ENCODE measurements around the gene IKZF1. TPM values are rescaled to one million over a fixed set of nuclear protein-coding genes. Genes with fewer than 3 reads are reported as not detected.

IKZF1 gene
- total RNA-seq, 1 donor from 2014 or later: 8.5 TPM

DNA sequence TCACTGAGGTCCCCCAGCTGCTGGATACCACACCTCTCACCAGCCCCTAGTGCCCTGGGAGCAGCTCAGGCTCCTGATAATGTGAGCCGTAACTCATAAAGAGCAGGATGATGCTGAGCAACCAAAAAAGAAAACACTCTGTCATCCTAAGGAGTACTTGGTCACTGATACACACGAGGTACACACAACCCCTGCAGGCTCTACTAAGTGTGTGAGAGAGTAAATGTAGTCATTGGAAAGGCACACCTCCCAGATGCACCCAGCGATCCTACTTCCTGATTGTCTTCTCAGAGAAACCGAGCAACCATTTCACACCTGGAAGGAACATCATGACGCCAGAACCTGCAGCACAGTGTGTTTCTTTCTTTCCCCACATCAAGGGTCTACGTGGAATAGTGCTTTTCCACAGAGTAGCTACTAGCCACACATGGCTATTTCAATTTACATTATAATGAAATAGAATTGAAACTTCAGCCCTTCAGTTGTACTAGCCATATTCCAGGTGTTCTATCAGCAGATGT lies 111.4 kb downstream of the IKZF1 start:
- no peaks in the 10 kb centered on the region for H3K27me3 Mint-ChIP-seq (ENCODE audit: low read depth)
- no peaks in the 10 kb centered on the region for H3K4me1 Mint-ChIP-seq
- H3K27ac Mint-ChIP-seq (ENCODE audit: unreplicated experiment): no peak overlapping the region
- TF ChIP-seq, protein P1, sequence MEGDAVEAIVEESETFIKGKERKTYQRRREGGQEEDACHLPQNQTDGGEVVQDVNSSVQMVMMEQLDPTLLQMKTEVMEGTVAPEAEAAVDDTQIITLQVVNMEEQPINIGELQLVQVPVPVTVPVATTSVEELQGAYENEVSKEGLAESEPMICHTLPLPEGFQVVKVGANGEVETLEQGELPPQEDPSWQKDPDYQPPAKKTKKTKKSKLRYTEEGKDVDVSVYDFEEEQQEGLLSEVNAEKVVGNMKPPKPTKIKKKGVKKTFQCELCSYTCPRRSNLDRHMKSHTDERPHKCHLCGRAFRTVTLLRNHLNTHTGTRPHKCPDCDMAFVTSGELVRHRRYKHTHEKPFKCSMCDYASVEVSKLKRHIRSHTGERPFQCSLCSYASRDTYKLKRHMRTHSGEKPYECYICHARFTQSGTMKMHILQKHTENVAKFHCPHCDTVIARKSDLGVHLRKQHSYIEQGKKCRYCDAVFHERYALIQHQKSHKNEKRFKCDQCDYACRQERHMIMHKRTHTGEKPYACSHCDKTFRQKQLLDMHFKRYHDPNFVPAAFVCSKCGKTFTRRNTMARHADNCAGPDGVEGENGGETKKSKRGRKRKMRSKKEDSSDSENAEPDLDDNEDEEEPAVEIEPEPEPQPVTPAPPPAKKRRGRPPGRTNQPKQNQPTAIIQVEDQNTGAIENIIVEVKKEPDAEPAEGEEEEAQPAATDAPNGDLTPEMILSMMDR (conservative IDR thresholded peaks at IDR 0.05): no peak
- DNase-seq (ENCODE audit: low read depth, low spot score): no peak
- H3K4me3 Mint-ChIP-seq: no peak overlapping the region
- no peaks in the 10 kb centered on the region for H3K9me3 Mint-ChIP-seq
- no peaks in the 10 kb centered on the region for H3K36me3 Mint-ChIP-seq (ENCODE audit: low read depth)

DNA sequence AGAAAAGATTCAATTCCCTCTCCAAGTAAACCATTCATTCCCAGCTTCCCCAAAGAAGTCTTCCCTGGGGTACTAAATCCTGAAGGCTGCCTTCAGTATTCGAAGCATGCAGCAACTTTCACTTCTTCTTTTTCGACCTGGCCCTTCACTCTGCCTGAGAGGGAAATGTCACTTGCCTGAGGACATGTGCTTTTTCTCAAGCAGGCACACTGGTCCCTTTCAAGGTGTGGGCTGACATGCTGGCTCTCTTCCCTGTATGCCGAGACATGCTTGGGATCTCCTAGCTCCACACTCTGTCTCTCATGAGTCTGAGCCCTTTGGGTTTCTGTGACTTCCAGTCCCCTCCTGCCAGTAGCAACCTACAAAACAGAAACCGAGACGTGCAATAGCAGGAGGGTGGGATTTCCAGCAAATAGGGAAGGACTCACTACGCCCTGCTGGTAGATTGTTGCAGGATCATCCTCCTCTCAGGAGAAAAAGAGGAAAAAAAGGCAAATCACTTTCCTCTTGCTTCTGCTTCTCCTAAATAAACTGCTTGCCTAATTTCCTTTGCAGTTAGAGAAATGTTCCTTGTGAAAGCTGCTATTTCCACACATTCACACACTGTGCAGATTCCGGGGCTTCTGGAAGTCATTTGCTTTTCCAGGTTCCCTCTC lies 112.1 kb downstream of the IKZF1 start:
- DNase-seq (ENCODE audit: low read depth, low spot score): no peak
- Mint-ChIP-seq H3K27ac (ENCODE audit: unreplicated experiment) (no peak overlapping the region), H3K4me1 (no peaks in the 10 kb centered on the region), H3K4me3 (no peak overlapping the region), H3K36me3 (ENCODE audit: low read depth) (no peaks in the 10 kb centered on the region), H3K9me3 (no peaks in the 10 kb centered on the region), H3K27me3 (ENCODE audit: low read depth) (no peaks in the 10 kb centered on the region)
- TF ChIP-seq, protein P1 (conservative IDR thresholded peaks at IDR 0.05): no peak

DNA sequence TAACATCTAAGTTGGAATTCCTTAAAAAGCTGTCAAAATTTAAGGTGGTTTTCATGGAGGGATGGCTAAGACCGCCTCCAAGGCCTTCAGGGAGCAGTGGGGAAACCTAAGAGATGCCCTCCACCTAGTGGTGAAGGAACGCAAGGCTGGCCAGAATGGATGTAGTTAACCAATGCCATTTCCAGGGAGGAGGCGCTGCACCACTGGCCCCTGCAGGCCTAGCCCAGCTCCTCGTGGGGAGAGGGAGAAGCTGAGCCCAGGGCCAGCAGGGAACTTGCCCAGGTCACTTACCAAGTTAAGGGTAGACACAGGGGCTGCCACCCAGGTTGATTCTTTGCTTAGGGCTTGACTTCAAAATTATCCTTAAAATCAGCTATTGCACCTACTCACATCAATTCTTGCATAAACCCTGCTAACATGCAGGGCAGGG lies 113.6 kb downstream of the IKZF1 start:
- H3K27me3 Mint-ChIP-seq (ENCODE audit: low read depth): no peaks in the 10 kb centered on the region
- TF ChIP-seq, protein P1 (conservative IDR thresholded peaks at IDR 0.05): peak; percentile 92
- DNase-seq (ENCODE audit: low read depth, low spot score): peak; percentile 73
- no peaks in the 10 kb centered on the region for H3K9me3 Mint-ChIP-seq
- no peaks in the 10 kb centered on the region for H3K4me1 Mint-ChIP-seq
- H3K4me3 Mint-ChIP-seq: no peak overlapping the region
- H3K36me3 Mint-ChIP-seq (ENCODE audit: low read depth): no peaks in the 10 kb centered on the region
- no peak overlapping the region for H3K27ac Mint-ChIP-seq (ENCODE audit: unreplicated experiment)

DNA sequence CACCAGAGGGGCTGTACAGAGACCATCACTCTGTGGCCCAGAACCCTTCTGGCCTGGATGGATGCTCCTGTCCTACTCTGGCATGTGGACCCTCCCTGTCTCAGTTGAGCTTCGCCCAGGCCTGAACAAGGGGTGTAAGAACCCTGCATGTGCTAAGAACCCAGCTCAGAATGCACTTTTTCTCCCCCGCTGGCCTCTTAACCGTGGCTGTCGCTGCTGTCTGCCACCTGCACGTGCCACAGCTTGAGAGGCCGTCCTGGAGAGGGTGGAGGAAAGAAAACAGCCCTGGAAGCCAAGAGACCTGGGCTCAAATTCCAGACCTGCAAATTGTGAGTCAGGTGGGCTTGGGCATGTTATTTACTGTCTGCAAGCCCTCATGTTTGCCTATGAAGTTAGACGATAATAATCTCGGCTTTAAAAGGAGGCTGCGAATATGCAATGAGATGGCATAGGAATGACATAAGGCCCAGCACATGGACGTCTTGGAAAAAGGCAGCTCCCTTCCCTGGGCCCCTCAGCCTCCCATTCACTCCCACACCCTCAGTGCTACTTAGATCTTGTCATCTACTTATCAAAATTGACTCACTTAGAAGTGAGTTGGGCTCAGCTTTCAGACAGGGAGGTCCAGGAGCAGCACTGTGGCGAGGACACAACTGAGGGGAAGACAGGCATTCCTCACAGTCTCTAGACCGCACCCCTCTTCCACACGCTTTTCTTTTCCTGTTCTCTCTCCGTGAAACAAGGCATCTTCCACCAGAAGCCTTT lies 114.2 kb downstream of the IKZF1 start:
- H3K27me3 Mint-ChIP-seq (ENCODE audit: low read depth): no peaks in the 10 kb centered on the region
- H3K4me1 Mint-ChIP-seq: no peaks in the 10 kb centered on the region
- no peaks in the 10 kb centered on the region for H3K36me3 Mint-ChIP-seq (ENCODE audit: low read depth)
- no peaks in the 10 kb centered on the region for H3K9me3 Mint-ChIP-seq
- no peak overlapping the region for H3K27ac Mint-ChIP-seq (ENCODE audit: unreplicated experiment)
- TF ChIP-seq, protein P1 (conservative IDR thresholded peaks at IDR 0.05): no peak
- DNase-seq (ENCODE audit: low read depth, low spot score): no peak
- no peak overlapping the region for H3K4me3 Mint-ChIP-seq

DNA sequence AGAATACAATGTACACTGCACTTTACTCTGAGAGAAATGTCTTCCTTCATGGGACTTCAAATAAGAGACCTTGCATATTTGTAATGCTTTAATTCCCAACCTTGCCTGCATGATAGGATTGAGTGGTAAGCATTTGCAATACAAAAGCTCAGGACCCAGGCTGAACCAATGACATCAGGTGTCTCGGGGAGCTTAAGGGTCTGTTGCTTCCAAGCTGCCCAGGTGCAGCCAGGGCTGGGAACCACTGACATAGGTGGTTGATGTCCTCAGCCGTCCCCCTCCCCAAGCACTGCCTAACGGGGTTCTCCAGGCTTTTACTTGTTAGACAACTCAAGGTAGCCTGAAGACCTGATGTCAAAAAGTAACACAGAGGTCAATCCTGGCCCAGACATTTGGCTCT lies 116.5 kb downstream of the IKZF1 start:
- H3K4me1 Mint-ChIP-seq: no peaks in the 10 kb centered on the region
- H3K9me3 Mint-ChIP-seq: no peaks in the 10 kb centered on the region
- no peaks in the 10 kb centered on the region for H3K36me3 Mint-ChIP-seq (ENCODE audit: low read depth)
- peak overlapping the region; percentile 37 for H3K27ac Mint-ChIP-seq (ENCODE audit: unreplicated experiment)
- no peak for DNase-seq (ENCODE audit: low read depth, low spot score)
- H3K27me3 Mint-ChIP-seq (ENCODE audit: low read depth): no peaks in the 10 kb centered on the region
- H3K4me3 Mint-ChIP-seq: no peak overlapping the region
- TF ChIP-seq, protein P1 (conservative IDR thresholded peaks at IDR 0.05): no peak
